Calu3 (cell line): ENCODE results near the gene IDUA. TPM values are rescaled to one million over a fixed set of nuclear protein-coding genes. Genes with fewer than 3 reads are reported as not detected.

ENCODE experiments used
- BruUV-seq: library from RNA; stranded (reverse); fragments of 400-500 nt; replicated peaks from 2 replicates; lab custom pipeline; 2021; lab: Mats Ljungman, UMichigan
- CTCF ChIA-PET: fragments of 300-600 bp; sonication (Branson Sonifier 250); formaldehyde crosslinking; loops from one replicate; lab custom pipeline; 2022; ENCODE audit warnings: antibody characterized with exemption; lab: Charles Lee
- DNase-seq: peaks from one replicate; pipeline ENCODE4 v3.0.0; 2022
- H3K27ac Mint-ChIP-seq: one replicate; pipeline ENCODE4 v1.8.0; 2022; ENCODE audit warnings: mixed read lengths; ENCODE audit not compliant: unreplicated experiment
- H3K27me3 Mint-ChIP-seq: one replicate; pipeline ENCODE4 v1.8.0; 2022; ENCODE audit warnings: mixed read lengths; ENCODE audit not compliant: unreplicated experiment
- H3K36me3 Mint-ChIP-seq: one replicate; pipeline ENCODE4 v1.8.0; 2022; ENCODE audit warnings: mild to moderate bottlenecking, moderate library complexity, mixed read lengths; ENCODE audit not compliant: insufficient read depth, unreplicated experiment
- H3K4me1 Mint-ChIP-seq: one replicate; pipeline ENCODE4 v1.8.0; 2022; ENCODE audit warnings: mild to moderate bottlenecking, low read depth, mixed read lengths; ENCODE audit not compliant: unreplicated experiment
- H3K4me3 Mint-ChIP-seq: one replicate; pipeline ENCODE4 v1.8.0; 2022; ENCODE audit warnings: mild to moderate bottlenecking, low read depth, moderate library complexity, mixed read lengths; ENCODE audit not compliant: unreplicated experiment
- H3K9me3 Mint-ChIP-seq: one replicate; pipeline ENCODE4 v1.8.0; 2022; ENCODE audit warnings: low read depth, mixed read lengths; ENCODE audit not compliant: unreplicated experiment
- CTCF ChIP-seq: fragments of 200-600 bp; IDR thresholded peaks from one replicate; pipeline ENCODE4 v1.8.0; 2022; ENCODE audit warnings: antibody characterized with exemption; ENCODE audit not compliant: unreplicated experiment
- intact Hi-C: fragments of 100-400 bp; cut with micrococcal nuclease; formaldehyde crosslinking; loops from one replicate; pipeline ENCODE4 v1.10.0; 2022; ENCODE audit not compliant: unreplicated experiment
- total RNA-seq: library from RNA; stranded (reverse); gene quantifications from 2 replicates; pipeline ENCODE4 v1.2.3, GENCODE V29; 2022

IDUA gene
- total RNA-seq, 1 experiment from 2014 or later = 38.8 TPM

GRCh38 chr4:958314-958665, 28.6 kb upstream of the IDUA start:
- intact Hi-C loops = no loop called here
- Mint-ChIP-seq H3K36me3 (peaks cover 17% of the 10 kb centered on the region), H3K27ac (no peak overlapping the region), H3K9me3 (no peaks in the 10 kb centered on the region), H3K4me3 (no peak overlapping the region), H3K4me1 (no peaks in the 10 kb centered on the region), H3K27me3 (no peaks in the 10 kb centered on the region)
- no peak for TF ChIP-seq CTCF
- no TSS peak for BruUV-seq
- DNase-seq = no peak
- CTCF ChIA-PET = no interaction called here

- no peak overlapping the region for H3K27ac Mint-ChIP-seq
- BruUV-seq = no TSS peak
- no peak overlapping the region for H3K4me3 Mint-ChIP-seq
- TF ChIP-seq CTCF = no peak
- H3K27me3 Mint-ChIP-seq = no peaks in the 10 kb centered on the region
- CTCF ChIA-PET = no interaction called here
- no peak for DNase-seq
- H3K36me3 Mint-ChIP-seq = peaks cover 17% of the 10 kb centered on the region
- H3K9me3 Mint-ChIP-seq = no peaks in the 10 kb centered on the region
- intact Hi-C loops = no loop called here
- no peaks in the 10 kb centered on the region for H3K4me1 Mint-ChIP-seq
These were observed 28.0 kb upstream of the IDUA start for GRCh38 chr4:958696-959337.

- Mint-ChIP-seq H3K27me3 (no peaks in the 10 kb centered on the region), H3K27ac (no peak overlapping the region), H3K36me3 (peaks cover 17% of the 10 kb centered on the region), H3K4me3 (no peak overlapping the region), H3K4me1 (no peaks in the 10 kb centered on the region), H3K9me3 (no peaks in the 10 kb centered on the region)
- intact Hi-C loops = no loop called here
- TF ChIP-seq CTCF = no peak
- no peak for DNase-seq
- CTCF ChIA-PET = no interaction called here
- BruUV-seq = no TSS peak
These were observed 27.3 kb upstream of the IDUA start for GRCh38 chr4:959338-960139.

GRCh38 chr4:960140-960635, 26.7 kb upstream of the IDUA start:
- CTCF ChIA-PET = no interaction called here
- no peak for TF ChIP-seq CTCF

More at GRCh38 chr4:960140-960635, 26.7 kb upstream of the IDUA start:
- Mint-ChIP-seq H3K9me3 (no peaks in the 10 kb centered on the region), H3K4me1 (no peaks in the 10 kb centered on the region), H3K27ac (no peak overlapping the region), H3K4me3 (no peak overlapping the region), H3K36me3 (peaks cover 17% of the 10 kb centered on the region), H3K27me3 (no peaks in the 10 kb centered on the region)
- BruUV-seq = no TSS peak
- no peak for DNase-seq
- intact Hi-C loops = no loop called here
